Measurements from ENCODE around the gene OS9. TPM values are rescaled to one million over a fixed set of nuclear protein-coding genes. Genes with fewer than 3 reads are reported as not detected.
A peak's percentile ranks its signal among the peaks of the same experiment; 100 is the strongest.

Gene OS9
- total RNA-seq, 4 donors from 2014 or later, result 139 to 223 (median 148) TPM

DNA sequence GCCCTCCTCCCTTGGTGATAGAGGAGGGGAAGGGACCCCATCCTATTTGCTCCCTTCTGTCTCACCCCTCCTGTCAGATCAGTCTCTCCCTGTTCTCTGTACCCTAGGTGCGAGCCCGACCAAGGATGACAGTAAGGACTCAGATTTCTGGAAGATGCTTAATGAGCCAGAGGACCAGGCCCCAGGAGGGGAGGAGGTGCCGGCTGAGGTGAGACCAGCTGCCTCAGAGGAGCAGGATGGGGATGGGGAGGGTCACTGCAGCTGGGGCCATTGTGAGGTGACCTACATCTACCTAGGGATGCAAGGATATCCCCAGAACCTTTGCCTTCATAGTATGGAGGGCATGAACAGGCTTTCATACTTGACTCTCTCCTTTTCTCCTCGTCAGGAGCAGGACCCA is 22.4 kb downstream of the OS9 start:
- H3K27me3 ChIP-seq, result no peaks in the 10 kb centered on the region
- no peaks in the 10 kb centered on the region for H3K4me1 ChIP-seq
- H3K4me3 ChIP-seq, result no peak overlapping the region
- peaks cover 54 to 94% (median 74%) of the 10 kb centered on the region in 4 donors for H3K36me3 ChIP-seq
- intact Hi-C loops (cut with DNase I), result no loop called here
- TF ChIP-seq, protein P1, sequence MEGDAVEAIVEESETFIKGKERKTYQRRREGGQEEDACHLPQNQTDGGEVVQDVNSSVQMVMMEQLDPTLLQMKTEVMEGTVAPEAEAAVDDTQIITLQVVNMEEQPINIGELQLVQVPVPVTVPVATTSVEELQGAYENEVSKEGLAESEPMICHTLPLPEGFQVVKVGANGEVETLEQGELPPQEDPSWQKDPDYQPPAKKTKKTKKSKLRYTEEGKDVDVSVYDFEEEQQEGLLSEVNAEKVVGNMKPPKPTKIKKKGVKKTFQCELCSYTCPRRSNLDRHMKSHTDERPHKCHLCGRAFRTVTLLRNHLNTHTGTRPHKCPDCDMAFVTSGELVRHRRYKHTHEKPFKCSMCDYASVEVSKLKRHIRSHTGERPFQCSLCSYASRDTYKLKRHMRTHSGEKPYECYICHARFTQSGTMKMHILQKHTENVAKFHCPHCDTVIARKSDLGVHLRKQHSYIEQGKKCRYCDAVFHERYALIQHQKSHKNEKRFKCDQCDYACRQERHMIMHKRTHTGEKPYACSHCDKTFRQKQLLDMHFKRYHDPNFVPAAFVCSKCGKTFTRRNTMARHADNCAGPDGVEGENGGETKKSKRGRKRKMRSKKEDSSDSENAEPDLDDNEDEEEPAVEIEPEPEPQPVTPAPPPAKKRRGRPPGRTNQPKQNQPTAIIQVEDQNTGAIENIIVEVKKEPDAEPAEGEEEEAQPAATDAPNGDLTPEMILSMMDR (IDR thresholded peaks at IDR 0.05), result no peak
- no peak for TF ChIP-seq EP300 (IDR thresholded peaks at IDR 0.05)
- no peak for TF ChIP-seq POLR2A (IDR thresholded peaks at IDR 0.05; ENCODE audit: low read depth)
- no peak for TF ChIP-seq POLR2AphosphoS5 (IDR thresholded peaks at IDR 0.05)
- no peaks in the 10 kb centered on the region for H3K9me3 ChIP-seq
- DNase-seq (ENCODE audit: extremely low spot score), result peak; percentile 8
- 94% methylated on average over 4 of the region's 4 CpGs for WGBS
- H3K27ac ChIP-seq (replicated peaks in 1 of 4), result no peak overlapping the region

- WGBS, result 100% methylated on average over 5 of the region's 5 CpGs
- no peak overlapping the region for H3K4me3 ChIP-seq
- TF ChIP-seq, protein P1 (IDR thresholded peaks at IDR 0.05), result no peak
- TF ChIP-seq POLR2A (IDR thresholded peaks at IDR 0.05; ENCODE audit: low read depth) (no peak), EP300 (IDR thresholded peaks at IDR 0.05) (no peak), POLR2AphosphoS5 (IDR thresholded peaks at IDR 0.05) (no peak)
- peak; percentile 42 for DNase-seq (ENCODE audit: extremely low spot score)
- no peaks in the 10 kb centered on the region for H3K4me1 ChIP-seq
- no peaks in the 10 kb centered on the region for H3K27me3 ChIP-seq
- H3K36me3 ChIP-seq, result peaks cover 51 to 94% (median 82%) of the 10 kb centered on the region in 4 donors
- intact Hi-C loops (cut with DNase I), result no loop called here
- no peak overlapping the region for H3K27ac ChIP-seq (replicated peaks in 1 of 4)
- no peaks in the 10 kb centered on the region for H3K9me3 ChIP-seq
Observed at GRCh38 chr12:57717131-57717530, 23.2 kb downstream of the OS9 start.

DNA sequence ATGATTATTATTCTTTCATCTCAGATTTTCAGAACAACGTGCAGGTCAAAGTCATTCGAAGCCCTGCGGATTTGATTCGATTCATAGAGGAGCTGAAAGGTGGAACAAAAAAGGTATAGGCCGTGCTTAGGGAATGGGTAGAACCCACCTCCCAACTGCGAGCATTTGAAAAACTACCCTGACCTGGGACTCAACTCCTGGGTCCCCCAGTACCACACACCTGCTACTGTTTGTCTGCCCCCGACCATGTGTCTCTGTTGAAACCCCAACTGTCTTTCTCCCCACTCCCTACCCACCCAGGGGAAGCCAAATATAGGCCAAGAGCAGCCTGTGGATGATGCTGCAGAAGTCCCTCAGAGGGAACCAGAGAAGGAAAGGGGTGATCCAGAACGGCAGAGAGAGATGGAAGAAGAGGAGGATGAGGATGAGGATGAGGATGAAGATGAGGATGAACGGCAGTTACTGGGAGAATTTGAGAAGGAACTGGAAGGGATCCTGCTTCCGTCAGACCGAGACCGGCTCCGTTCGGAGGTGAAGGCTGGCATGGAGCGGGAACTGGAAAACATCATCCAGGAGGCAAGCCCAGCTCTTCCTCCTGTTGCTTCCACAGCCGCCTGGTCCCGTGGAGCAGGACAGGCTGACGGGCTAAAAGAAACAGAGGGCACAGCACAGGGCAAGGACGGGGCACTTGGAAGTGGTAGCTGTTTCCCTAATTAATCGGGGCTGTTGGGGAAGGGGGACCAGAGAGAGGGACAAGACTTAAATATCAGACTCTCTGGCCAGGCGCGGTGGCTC is 24.1 kb downstream of the OS9 start:
- Histone ChIP-seq H3K27ac (replicated peaks in 1 of 4) (no peak overlapping the region), H3K9me3 (no peaks in the 10 kb centered on the region), H3K4me3 (no peak overlapping the region), H3K4me1 (no peaks in the 10 kb centered on the region), H3K27me3 (no peaks in the 10 kb centered on the region), H3K36me3 (peaks cover 51 to 85% (median 79%) of the 10 kb centered on the region in 4 donors)
- DNase-seq (ENCODE audit: extremely low spot score), result peak; percentile 39
- WGBS, result 93% methylated on average over 22 of the region's 22 CpGs
- intact Hi-C loops (cut with DNase I), result no loop called here
- TF ChIP-seq, protein P1 (IDR thresholded peaks at IDR 0.05), result no peak
- no peak for TF ChIP-seq EP300 (IDR thresholded peaks at IDR 0.05)
- no peak for TF ChIP-seq POLR2AphosphoS5 (IDR thresholded peaks at IDR 0.05)
- TF ChIP-seq POLR2A (IDR thresholded peaks at IDR 0.05; ENCODE audit: low read depth), result no peak

DNA sequence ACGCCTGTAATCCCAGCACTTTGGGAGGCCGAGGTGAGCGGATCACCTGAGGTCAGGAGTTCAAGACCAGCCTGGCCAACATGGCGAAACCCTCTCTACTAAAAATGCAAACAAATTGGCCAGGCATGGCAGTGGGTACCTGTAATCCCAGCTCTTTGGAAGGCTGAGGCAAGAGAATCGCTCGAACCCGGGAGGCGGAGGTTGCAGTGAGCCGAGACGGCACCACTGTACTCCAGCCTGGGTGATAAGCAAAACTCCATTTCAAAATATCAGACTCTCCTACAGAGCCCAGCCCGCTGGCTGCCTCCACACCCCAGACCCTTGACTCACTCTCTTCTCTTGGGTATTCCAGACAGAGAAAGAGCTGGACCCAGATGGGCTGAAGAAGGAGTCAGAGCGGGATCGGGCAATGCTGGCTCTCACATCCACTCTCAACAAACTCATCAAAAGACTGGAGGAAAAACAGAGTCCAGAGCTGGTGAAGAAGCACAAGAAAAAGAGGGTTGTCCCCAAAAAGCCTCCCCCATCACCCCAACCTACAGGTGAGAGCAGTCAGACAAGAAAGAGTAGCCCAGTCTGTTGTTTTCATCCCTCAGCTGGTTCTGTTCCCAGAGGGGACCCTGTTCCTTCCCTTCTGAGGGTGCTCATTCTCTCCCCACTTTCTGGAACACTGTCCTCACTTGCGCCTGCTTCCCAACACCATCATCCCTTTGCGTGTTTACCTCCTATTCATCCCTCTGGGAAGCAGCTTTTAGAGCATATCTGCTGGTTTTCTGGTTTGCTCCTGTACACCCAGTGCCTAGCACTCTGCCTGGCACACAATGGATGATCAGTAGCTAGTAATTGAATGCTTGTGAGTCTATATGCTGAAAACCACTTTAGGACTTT is 25.0 kb downstream of the OS9 start:
- Histone ChIP-seq H3K27me3 (no peaks in the 10 kb centered on the region), H3K36me3 (peaks cover 51 to 82% (median 76%) of the 10 kb centered on the region in 4 donors), H3K4me1 (no peaks in the 10 kb centered on the region), H3K9me3 (no peaks in the 10 kb centered on the region), H3K4me3 (no peak overlapping the region), H3K27ac (replicated peaks in 1 of 4) (no peak overlapping the region)
- intact Hi-C loops (cut with DNase I), result no loop called here
- WGBS, result 96% methylated on average over 15 of the region's 15 CpGs
- peak; percentile 55 for DNase-seq (ENCODE audit: extremely low spot score)
- no peak for TF ChIP-seq POLR2A (IDR thresholded peaks at IDR 0.05; ENCODE audit: low read depth)
- TF ChIP-seq, protein P1 (IDR thresholded peaks at IDR 0.05), result no peak
- TF ChIP-seq EP300 (IDR thresholded peaks at IDR 0.05), result no peak
- no peak for TF ChIP-seq POLR2AphosphoS5 (IDR thresholded peaks at IDR 0.05)

Measured in esophagus muscularis mucosa (tissue), 4 donors.